ENCODE measurements around the gene ATF7IP2. TPM values are rescaled to one million over a fixed set of nuclear protein-coding genes. Genes with fewer than 3 reads are reported as not detected.
A peak's percentile ranks its signal among the peaks of the same experiment; 100 is the strongest.

Gene ATF7IP2
- total RNA-seq, 1 donor from 2014 or later = 16.0 TPM

GRCh38 chr16:10528635-10529034, 142.8 kb downstream of the ATF7IP2 start:
- Histone ChIP-seq H3K4me1 (no peaks in the 10 kb centered on the region), H3K9me3 (no peaks in the 10 kb centered on the region), H3K27ac (no peak overlapping the region), H3K4me3 (no peak overlapping the region), H3K36me3 (peaks cover 95% of the 10 kb centered on the region), H3K27me3 (ENCODE audit: low read depth) (no peaks in the 10 kb centered on the region)
- TF ChIP-seq CTCF (IDR thresholded peaks at IDR 0.05) = no peak
- intact Hi-C loops (cut with DNase I) = no loop called here
- ATAC-seq (no peak), DNase-seq (no peak)

- no peak for TF ChIP-seq CTCF (IDR thresholded peaks at IDR 0.05)
- Histone ChIP-seq H3K27ac (no peak overlapping the region), H3K36me3 (peaks cover 97% of the 10 kb centered on the region), H3K4me1 (no peaks in the 10 kb centered on the region), H3K9me3 (no peaks in the 10 kb centered on the region), H3K4me3 (no peak overlapping the region), H3K27me3 (ENCODE audit: low read depth) (no peaks in the 10 kb centered on the region)
- DNase-seq (no peak), ATAC-seq (peak in 1 of 2 donors; percentile 1)
- intact Hi-C loops (cut with DNase I) = no loop called here
Measured at GRCh38 chr16:10529895-10530669, 144.2 kb downstream of the ATF7IP2 start.

GRCh38 chr16:10530685-10531084, 144.8 kb downstream of the ATF7IP2 start:
- intact Hi-C loops (cut with DNase I) = no loop called here
- TF ChIP-seq CTCF (IDR thresholded peaks at IDR 0.05) = no peak
- Histone ChIP-seq H3K4me1 (no peaks in the 10 kb centered on the region), H3K4me3 (no peak overlapping the region), H3K27ac (no peak overlapping the region), H3K36me3 (peaks cover 97% of the 10 kb centered on the region), H3K9me3 (no peaks in the 10 kb centered on the region), H3K27me3 (ENCODE audit: low read depth) (no peaks in the 10 kb centered on the region)
- no peak for DNase-seq
- ATAC-seq = no peak

- no peaks in the 10 kb centered on the region for H3K4me1 ChIP-seq
- no peaks in the 10 kb centered on the region for H3K27me3 ChIP-seq (ENCODE audit: low read depth)
- intact Hi-C loops (cut with DNase I) = no loop called here
- no peak overlapping the region for H3K27ac ChIP-seq
- ATAC-seq = no peak
- TF ChIP-seq CTCF (IDR thresholded peaks at IDR 0.05) = no peak
- peaks cover 97% of the 10 kb centered on the region for H3K36me3 ChIP-seq
- H3K9me3 ChIP-seq = no peaks in the 10 kb centered on the region
- no peak overlapping the region for H3K4me3 ChIP-seq
- DNase-seq = no peak
Measured at GRCh38 chr16:10531582-10531981, 145.7 kb downstream of the ATF7IP2 start.

Other genes with a start within 250 kb of the ATF7IP2 start
- gene GRIN2A, start 203.6 kb upstream of the ATF7IP2 start, total RNA-seq = 0.56 TPM
- 518 TPM for gene EMP2, start 194.5 kb downstream of the ATF7IP2 start, total RNA-seq